HG02885 (cell line): Measurements from ENCODE around the gene GOLGA8K.
"Not testable (repeated sequence)": the region's sequence is repeated elsewhere in the genome, so short reads cannot be mapped to it uniquely, and the experiment has no call there.

Experiments used
- ATAC-seq: cut with Tn5 transposase; IDR thresholded peaks from one replicate; pipeline ENCODE4 v1.9.1; 2021; ENCODE audit warnings: mild to moderate bottlenecking; ENCODE audit not compliant: unreplicated experiment, poor library complexity

The GOLGA8K gene

GRCh38 chr15:32403192-32403591, at the start of gene GOLGA8K:
TSS of gene GOLGA8K (minus strand) at chr15:32403292. CDS start at chr15:32403194, 98 bp downstream.
- not testable (repeated sequence) for ATAC-seq

DNA sequence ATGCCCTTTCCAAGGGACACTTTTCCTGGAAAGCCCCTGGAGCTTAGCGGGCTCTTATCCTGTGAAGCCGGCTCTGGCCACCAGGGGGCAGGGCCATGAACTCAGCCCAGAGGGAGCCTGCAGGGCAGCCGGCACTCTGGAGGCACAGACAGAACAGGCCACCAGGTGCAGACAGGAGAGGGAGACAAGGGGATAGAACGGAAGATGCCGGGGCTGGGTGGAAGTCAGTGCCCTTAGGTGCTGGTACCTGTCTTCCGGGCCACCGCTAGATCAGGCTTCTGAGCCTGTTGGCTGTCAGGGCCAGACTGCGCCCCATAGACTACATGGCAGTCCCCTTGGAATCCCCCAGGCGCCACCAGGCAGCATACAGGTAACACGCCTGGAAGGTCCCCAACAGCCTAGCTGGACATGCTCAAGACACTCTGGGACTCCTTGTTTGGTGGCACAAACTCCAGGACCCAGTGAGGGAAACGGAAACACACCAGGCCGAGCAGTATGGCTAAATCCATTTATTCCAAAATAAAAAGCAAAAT, 37.4 kb upstream of the GOLGA8K start:
- peak; percentile 47 for ATAC-seq

DNA sequence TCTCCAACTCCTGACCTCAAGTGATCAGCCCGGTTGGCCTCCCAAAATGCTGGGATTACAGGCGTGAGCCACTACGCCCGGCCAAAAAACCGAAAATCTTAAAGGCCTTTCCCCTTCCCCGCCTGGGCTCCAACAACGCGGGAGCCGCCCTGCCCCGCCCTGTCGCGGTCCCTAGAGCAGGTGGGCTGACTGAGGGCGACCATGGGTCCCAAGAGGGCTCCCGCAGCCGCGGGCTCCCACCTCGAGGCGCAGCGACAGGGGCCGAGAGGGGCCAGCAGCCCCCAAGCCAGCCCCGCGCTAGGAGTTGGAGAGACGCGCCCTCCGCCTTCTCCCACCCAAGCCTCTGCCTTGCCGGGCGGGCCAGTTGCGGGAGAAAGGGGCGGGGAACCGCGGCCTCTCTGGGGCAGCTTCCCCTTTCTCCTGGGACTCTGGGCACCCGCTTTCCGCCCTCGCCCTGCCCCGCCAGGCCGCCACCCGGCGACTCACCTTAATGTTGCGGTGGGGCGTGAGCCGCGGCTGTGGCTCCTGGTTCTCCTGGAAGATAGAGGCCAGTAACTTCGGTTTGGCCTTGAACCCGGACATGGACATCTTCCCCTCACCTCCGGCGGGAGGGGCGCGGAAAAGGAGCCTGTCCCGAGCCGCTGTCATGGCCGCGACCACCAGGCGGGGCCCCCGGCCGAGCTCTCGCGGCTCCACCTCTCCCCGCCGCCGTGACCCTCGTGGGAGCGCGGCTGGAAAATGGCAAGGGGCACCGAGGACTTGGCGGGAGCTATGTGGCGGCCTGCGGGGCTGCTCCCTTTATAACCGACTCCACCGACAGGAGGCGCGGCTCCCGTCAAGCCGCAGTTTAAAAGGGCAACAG, 31.2 kb upstream of the GOLGA8K start:
- not testable (repeated sequence) for ATAC-seq

- not testable (repeated sequence) for ATAC-seq
These were observed 24.5 kb upstream of the GOLGA8K start for GRCh38 chr15:32427635-32428034.

DNA sequence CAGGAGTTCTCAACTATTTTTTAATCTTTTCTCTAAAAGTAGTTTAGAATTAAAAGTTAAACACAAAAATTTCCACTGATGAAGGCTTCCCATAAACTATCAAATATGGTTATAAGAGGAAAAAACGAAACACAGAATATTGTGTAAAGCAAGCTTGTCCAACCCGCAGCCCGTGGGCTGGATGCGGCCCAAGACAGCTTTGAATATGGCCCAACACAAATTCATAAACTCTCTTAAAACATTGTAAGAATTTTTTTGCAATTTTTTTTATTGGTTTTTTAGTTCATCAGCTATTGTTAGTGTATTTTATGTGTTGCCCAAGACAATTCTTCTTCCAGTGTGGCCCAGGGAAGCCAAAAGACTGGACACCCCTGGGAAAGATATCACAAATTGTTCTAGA, 23.4 kb upstream of the GOLGA8K start:
- not testable (repeated sequence) for ATAC-seq

DNA sequence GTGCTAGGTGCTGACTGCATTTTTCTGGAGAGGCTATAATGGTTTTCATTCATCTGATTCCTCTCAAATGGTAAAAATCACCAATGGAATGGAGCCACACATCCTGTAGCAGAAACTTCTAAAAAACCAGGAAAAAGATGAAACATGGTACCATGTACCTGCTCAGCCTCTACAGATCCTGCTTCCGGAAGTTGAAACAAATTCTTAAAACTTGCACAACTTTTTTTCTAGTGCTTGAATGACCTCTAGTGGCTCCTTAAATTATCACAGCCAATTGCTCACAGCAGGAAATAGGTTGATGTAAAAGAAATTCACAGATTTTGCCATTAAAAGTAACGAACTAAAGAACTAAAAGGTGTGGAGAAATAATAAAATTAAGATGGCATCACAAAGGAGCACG, 4.8 kb upstream of the GOLGA8K start:
- not testable (repeated sequence) for ATAC-seq

DNA sequence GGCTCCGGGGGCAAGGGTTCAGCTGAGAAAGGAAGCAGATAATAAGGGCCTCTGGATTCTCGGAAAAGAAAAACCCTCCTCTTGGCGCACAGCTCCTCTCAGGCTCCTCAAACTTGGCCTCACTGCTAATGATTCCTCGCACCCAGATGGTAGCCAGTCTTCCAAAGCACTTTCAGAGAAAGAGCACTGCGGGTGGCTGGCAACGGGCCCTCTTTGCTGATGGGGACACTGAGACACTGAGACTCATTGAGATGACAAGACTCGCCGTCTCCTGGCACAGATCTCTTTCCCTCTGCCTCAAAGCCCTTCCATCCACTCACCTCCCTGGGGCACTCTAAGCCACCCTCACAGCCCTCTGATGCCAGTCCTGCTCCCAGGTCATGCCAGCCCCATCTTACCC, 6.6 kb downstream of the GOLGA8K start:
- ATAC-seq: not testable (repeated sequence)

GRCh38 chr15:32394745-32395144, 8.3 kb downstream of the GOLGA8K start:
- ATAC-seq: not testable (repeated sequence)

DNA sequence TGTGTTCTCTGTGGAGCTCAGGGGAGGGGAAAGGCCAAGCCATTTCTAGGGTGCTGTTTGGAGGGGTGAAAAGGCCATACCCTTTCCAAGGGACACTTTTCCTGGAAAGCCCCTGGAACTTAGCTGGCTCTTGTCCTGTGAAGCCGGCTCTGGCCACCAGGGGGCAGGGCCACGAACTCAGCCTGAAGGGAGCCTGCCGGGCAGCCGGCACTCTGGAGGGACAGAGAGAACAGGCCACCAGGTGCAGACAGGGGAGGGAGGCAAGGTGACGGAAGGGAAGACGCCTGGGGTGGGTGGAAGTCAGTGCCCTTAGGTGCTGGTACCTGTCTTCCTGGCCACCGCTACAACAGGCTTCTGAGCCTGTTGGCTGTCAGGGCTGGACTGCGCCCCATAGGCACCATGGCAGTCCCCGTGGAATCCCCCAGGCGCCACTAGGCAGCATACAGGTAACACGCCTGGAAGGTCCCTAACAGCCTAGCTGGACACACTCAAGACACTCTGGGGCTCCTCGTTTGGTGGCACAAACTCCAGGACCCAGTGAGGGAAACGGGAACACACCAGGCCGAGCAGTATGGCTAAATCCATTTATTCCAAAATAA, 14.9 kb downstream of the GOLGA8K start:
- not testable (repeated sequence) for ATAC-seq

DNA sequence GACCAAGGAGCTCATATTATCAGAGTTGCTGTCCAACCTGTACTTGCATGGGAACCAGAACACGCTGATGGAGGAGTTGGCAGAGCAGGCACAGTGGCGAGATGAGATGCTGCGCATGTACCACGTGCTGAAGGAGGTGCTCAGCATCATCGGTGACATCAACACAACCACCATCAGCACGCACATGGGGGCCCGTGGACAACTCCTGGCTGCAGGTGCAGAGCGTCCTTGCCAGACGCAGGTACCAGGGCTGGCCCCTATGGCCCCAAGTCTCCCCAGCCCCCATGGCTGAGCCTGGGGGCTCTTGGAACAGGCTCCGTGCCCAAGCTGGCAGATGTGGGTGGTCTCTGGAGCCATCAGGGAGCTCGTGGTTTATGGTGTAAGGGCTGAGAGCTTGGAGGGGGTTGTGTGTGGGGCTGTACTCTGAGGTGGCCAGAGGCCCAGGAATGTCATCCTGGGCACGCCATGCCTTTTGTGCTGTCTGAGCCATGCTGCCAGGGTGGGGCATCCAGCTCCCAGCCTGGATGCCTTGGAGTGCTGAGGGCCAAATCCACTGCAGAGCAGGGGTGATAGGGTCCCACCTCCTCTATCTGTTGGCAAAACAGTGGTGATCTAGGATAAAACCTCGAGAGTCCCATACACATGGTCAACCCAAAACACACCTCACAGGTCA, 17.1 kb downstream of the GOLGA8K start:
- not testable (repeated sequence) for ATAC-seq

GRCh38 chr15:32374185-32374584, 28.9 kb downstream of the GOLGA8K start:
- not testable (repeated sequence) for ATAC-seq

DNA sequence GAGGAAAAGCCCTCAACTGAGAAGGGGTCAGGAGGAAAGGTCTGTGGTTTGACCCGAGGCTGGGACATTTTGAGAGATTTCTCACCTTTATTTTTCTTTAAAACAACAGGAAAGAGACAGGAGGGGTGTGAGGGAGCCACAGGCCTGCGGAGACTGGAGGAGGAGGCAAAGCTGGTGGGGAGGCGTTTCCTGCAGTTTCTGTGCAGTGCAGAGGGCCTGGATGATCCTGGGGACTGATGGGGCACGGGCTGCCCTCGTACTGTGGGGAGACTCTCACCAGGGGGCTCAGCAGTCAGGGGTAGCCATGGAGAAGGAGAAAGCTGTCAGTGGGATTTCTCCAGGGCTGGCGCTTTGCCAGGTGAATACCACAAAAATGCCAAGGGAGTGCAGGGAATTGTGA, 29.4 kb downstream of the GOLGA8K start:
- ATAC-seq: not testable (repeated sequence)

GRCh38 chr15:32372075-32372474, 31.0 kb downstream of the GOLGA8K start:
- ATAC-seq: not testable (repeated sequence)

DNA sequence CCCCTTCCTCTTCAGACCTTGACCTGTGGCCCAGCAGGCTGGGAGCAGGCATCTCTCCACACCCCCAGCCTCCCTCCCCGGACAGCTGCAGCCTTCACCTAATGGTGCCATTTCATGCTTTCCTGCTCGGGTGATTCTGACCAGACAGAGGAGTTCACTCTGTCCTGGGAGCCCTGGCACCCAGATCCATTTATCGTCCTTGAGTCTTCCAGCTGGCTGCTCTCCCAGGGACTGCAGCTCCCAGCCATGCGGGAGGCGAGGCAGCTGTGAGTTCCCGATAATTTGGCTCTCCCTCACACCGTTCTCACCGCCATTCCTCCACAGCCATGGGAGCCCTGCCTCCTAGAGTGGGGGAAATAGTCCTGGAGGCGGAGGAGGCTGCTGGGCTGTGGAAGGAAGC, 32.6 kb downstream of the GOLGA8K start:
- ATAC-seq: not testable (repeated sequence)

- ATAC-seq: not testable (repeated sequence)
These were observed 33.0 kb downstream of the GOLGA8K start for GRCh38 chr15:32370064-32370463.

DNA sequence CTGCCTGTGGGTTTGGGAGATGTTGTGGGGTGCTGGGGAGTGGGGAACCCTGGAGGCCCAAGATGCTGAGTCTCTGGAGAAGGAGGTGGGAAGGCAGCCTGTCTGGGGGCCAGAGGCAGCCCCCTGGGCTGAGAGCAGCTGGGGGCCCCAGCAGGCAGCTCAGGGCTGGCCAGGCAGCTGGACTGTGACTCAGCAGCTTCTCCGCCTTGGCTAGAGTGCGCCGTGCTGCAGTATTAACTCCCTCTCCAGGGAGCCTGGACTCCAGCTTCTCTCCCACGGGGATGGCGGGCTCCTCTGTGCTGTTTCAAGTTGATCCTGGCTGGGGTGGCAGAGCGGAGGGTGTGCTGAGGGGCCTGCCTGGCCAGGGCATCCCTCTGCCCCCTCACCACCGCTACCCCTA, 36.6 kb downstream of the GOLGA8K start:
- ATAC-seq: not testable (repeated sequence)

DNA sequence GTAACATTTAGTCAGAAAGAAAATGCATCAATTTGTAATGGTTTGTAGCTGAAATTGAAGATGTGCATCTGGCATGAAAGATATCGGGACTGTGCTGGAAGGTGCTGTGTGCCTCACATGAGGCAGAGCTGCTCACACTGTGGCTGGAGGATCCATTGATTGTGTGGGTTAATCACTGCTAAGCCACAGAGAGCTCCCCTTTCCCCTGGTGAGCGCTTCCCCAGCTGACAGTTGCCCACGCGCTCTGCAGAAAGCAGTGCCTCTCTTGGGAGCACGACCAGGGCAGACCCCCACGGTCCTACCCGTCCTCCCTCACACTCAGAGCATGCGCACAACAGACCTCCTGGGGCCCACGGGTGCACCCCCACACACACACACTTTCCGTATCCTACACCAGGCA, 37.1 kb downstream of the GOLGA8K start:
- not testable (repeated sequence) for ATAC-seq

GRCh38 chr15:32364944-32365343, 38.1 kb downstream of the GOLGA8K start:
- ATAC-seq: not testable (repeated sequence)

- ATAC-seq: not testable (repeated sequence)
These were observed 39.6 kb downstream of the GOLGA8K start for GRCh38 chr15:32363449-32363848.

GRCh38 chr15:32361662-32362061, 41.4 kb downstream of the GOLGA8K start:
- not testable (repeated sequence) for ATAC-seq

- ATAC-seq: not testable (repeated sequence)
These were observed 44.6 kb downstream of the GOLGA8K start for GRCh38 chr15:32358462-32358861.
